Central memory CD4-positive, alpha-beta T cell (primary cell): ENCODE results near the gene POLR1B.
"Not testable (repeated sequence)": the region's sequence is repeated elsewhere in the genome, so short reads cannot be mapped to it uniquely, and the experiment has no call there.

Experiments used
- DNase-seq: peaks from one replicate; pipeline ENCODE4 v3.0.0; 2022

The POLR1B gene

GRCh38 chr2:112541315-112542122 is 746 bp upstream of the POLR1B start:
- no peak for DNase-seq

GRCh38 chr2:112542984-112543661 is 858 bp downstream of the POLR1B start:
- DNase-seq: no peak

GRCh38 chr2:112547333-112547732 is 5.1 kb downstream of the POLR1B start:
- no peak for DNase-seq

- DNase-seq: no peak
Measured at GRCh38 chr2:112548980-112549379, 6.7 kb downstream of the POLR1B start.

- no peak for DNase-seq
Measured at GRCh38 chr2:112566104-112566503, 23.8 kb downstream of the POLR1B start.

GRCh38 chr2:112566508-112566907 is 24.2 kb downstream of the POLR1B start:
- DNase-seq: not testable (repeated sequence)

- no peak for DNase-seq
Measured at GRCh38 chr2:112572005-112572404, 29.7 kb downstream of the POLR1B start.

- DNase-seq: no peak
Measured at GRCh38 chr2:112577756-112578155, 35.5 kb downstream of the POLR1B start.

GRCh38 chr2:112579241-112579640 is 37.0 kb downstream of the POLR1B start:
- DNase-seq: no peak

- DNase-seq: no peak
Measured at GRCh38 chr2:112580084-112580483, 37.8 kb downstream of the POLR1B start.

- peak; percentile 56 for DNase-seq
Measured at GRCh38 chr2:112582314-112582746, 40.1 kb downstream of the POLR1B start.

- DNase-seq: peak; percentile 9
Measured at GRCh38 chr2:112583497-112584133, 41.4 kb downstream of the POLR1B start.

GRCh38 chr2:112584134-112584890 is 42.0 kb downstream of the POLR1B start, which contains the start of gene CHCHD5:
CHCHD5 (plus strand) TSS chr2:112584609; CDS start chr2:112584648, 39 bp downstream.
- peak; percentile 96 for DNase-seq

- no peak for DNase-seq
Measured at GRCh38 chr2:112584891-112585250, 42.6 kb downstream of the POLR1B start.

GRCh38 chr2:112585400-112585799 is 43.1 kb downstream of the POLR1B start:
- DNase-seq: no peak

GRCh38 chr2:112585873-112586464 is 43.7 kb downstream of the POLR1B start:
- no peak for DNase-seq

GRCh38 chr2:112588611-112589045 is 46.4 kb downstream of the POLR1B start:
- no peak for DNase-seq

- DNase-seq: no peak
Measured at GRCh38 chr2:112591413-112591812, 49.1 kb downstream of the POLR1B start.

GRCh38 chr2:112593736-112594135 is 51.5 kb downstream of the POLR1B start:
- DNase-seq: no peak

GRCh38 chr2:112597537-112598322 is 55.5 kb downstream of the POLR1B start:
- no peak for DNase-seq

- no peak for DNase-seq
Measured at GRCh38 chr2:112600634-112601033, 58.4 kb downstream of the POLR1B start.

- DNase-seq: no peak
Measured at GRCh38 chr2:112601754-112602153, 59.5 kb downstream of the POLR1B start.
